PC-3 (cell line): Measurements from ENCODE around the gene MGST3. TPM values are rescaled to one million over a fixed set of nuclear protein-coding genes. Genes with fewer than 3 reads are reported as not detected.

Experiments used
- ATAC-seq: fragments of 200-7000 bp; cut with Tn5 transposase; 2 replicates; pipeline ENCODE4 v1.9.1; 2020; ENCODE audit warnings: mild to moderate bottlenecking, moderate library complexity
- BruUV-seq: library from RNA; stranded (reverse); fragments of 400-500 nt; replicated peaks from 2 replicates; lab custom pipeline; 2021; lab: Mats Ljungman, UMichigan
- CTCF ChIA-PET: fragments of 300-600 bp; sonication (Branson Sonifier 250); formaldehyde crosslinking; loops from one replicate; lab custom pipeline; 2022; ENCODE audit warnings: antibody characterized with exemption; lab: Charles Lee
- POLR2A ChIA-PET: fragments of 300-600 bp; sonication (Branson Sonifier 250); formaldehyde crosslinking; loops from one replicate; lab custom pipeline; 2022; ENCODE audit warnings: antibody characterized with exemption; ENCODE audit not compliant: unreplicated experiment; lab: Charles Lee
- DNase-seq: peaks from one replicate; pipeline ENCODE4 v3.0.0-alpha.2; 2015
- H2AFZ ChIP-seq: fragments of 300-600 bp; sonication (generic); 2 replicates; pipeline ENCODE4 v1.6.0; 2016; ENCODE audit warnings: antibody characterized with exemption, low read length
- H3F3A ChIP-seq: fragments of 300-600 bp; sonication (generic); one replicate; pipeline ENCODE4 v1.6.0; 2017; ENCODE audit warnings: antibody characterized with exemption, low read length, control low read depth, mild to moderate bottlenecking; ENCODE audit not compliant: unreplicated experiment
- H3K27ac ChIP-seq: fragments of 300-600 bp; sonication (generic); 2 replicates; pipeline ENCODE4 v1.5.1; 2016; ENCODE audit warnings: mild to moderate bottlenecking, low read length
- H3K27me3 ChIP-seq: fragments of 300-600 bp; sonication (generic); 2 replicates; pipeline ENCODE4 v1.6.1; 2016; ENCODE audit warnings: low read length, mixed read lengths
- H3K36me3 ChIP-seq: fragments of 300-600 bp; sonication (generic); 2 replicates; pipeline ENCODE4 v1.6.1; 2016; ENCODE audit warnings: low read depth, mixed run types, low read length, mixed read lengths
- H3K4me1 ChIP-seq: fragments of 300-600 bp; sonication (generic); 2 replicates; pipeline ENCODE4 v1.5.1; 2016; ENCODE audit warnings: low read length; ENCODE audit not compliant: insufficient read depth
- H3K4me2 ChIP-seq: fragments of 300-600 bp; sonication (generic); 2 replicates; pipeline ENCODE4 v1.6.0; 2016; ENCODE audit warnings: low read length
- H3K4me3 ChIP-seq: fragments of 300-600 bp; sonication (generic); 2 replicates; pipeline ENCODE4 v1.5.1; 2016; ENCODE audit warnings: mild to moderate bottlenecking, low read length, mixed read lengths
- H3K79me2 ChIP-seq: fragments of 300-600 bp; sonication (generic); 2 replicates; pipeline ENCODE4 v1.6.1; 2017; ENCODE audit warnings: low read length, mixed read lengths
- H3K9ac ChIP-seq: fragments of 300-600 bp; sonication (generic); 2 replicates; pipeline ENCODE4 v1.6.0; 2016; ENCODE audit warnings: mild to moderate bottlenecking, low read length
- H3K9me2 ChIP-seq: fragments of 300-600 bp; sonication (generic); replicated peaks from 2 replicates; pipeline ENCODE4 v1.6.1; 2016; ENCODE audit warnings: mixed run types, low read length, mixed read lengths
- H3K9me3 ChIP-seq: fragments of 300-600 bp; sonication (generic); 2 replicates; pipeline ENCODE4 v1.6.1; 2016; ENCODE audit warnings: low read length, mixed read lengths
- H4K20me1 ChIP-seq: fragments of 300-600 bp; sonication (generic); 2 replicates; pipeline ENCODE4 v1.6.1; 2016; ENCODE audit warnings: low read length, mixed read lengths
- EZH2 ChIP-seq: fragments of 300-600 bp; sonication (generic); IDR thresholded peaks from one replicate; pipeline ENCODE4 v1.6.1; 2017; ENCODE audit warnings: antibody characterized with exemption, mild to moderate bottlenecking, low read length; ENCODE audit not compliant: unreplicated experiment
- EZH2phosphoT487 ChIP-seq: fragments of 300-600 bp; sonication (generic); IDR thresholded peaks from 2 replicates; pipeline ENCODE4 v1.6.1; 2018; ENCODE audit warnings: mild to moderate bottlenecking, antibody characterized with exemption, low read length, borderline replicate concordance
- intact Hi-C: fragments of 100-400 bp; cut with micrococcal nuclease; formaldehyde crosslinking; loops from 2 replicates; pipeline ENCODE4 v1.9.0; 2023
- total RNA-seq: library from RNA; depleted of rRNA; stranded (reverse); fragments of >200 nt; gene quantifications from 2 replicates; pipeline ENCODE4 v1.2.3, GENCODE V29; 2014
- TF ChIP-seq, protein P1 (sequence below): fragments of 300-600 bp; sonication (generic); conservative IDR thresholded peaks from 2 replicates; pipeline ENCODE4 v1.5.1; 2017; ENCODE audit warnings: antibody characterized with exemption, low read depth, mild to moderate bottlenecking, low read length

Gene MGST3
- total RNA-seq, 1 experiment from 2014 or later: 168 TPM

DNA sequence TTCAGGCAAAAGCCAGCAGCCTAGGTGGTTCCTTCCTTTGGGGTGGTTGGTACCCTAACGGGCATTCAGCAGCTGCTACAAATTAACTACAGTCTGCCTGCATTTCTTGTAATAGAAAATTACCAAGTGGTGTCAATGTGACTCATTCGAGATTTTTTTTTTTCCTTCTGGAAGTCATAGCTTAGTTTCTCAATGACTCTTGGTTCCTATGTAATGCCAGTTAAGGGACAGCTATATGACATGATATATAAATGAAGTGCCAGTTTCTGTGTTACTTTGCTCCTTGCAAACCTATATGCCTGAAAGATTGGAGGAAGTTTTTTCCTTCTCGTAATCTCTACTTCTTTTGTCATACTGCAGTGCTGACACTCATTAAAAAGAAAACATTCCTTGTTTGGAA lies 2.6 kb downstream of the MGST3 start:
- Histone ChIP-seq H3K9ac (no peak overlapping the region), H3K4me1 (peaks cover 54% of the 10 kb centered on the region), H3K79me2 (peaks cover 53% of the 10 kb centered on the region), H3F3A (no peaks in the 10 kb centered on the region), H4K20me1 (0 out of 2 replicates have a peak, but pooled peaks cover 6% of the 10 kb centered on the region), H3K27ac (no peak overlapping the region), H3K9me2 (no peaks in the 10 kb centered on the region), H3K36me3 (peaks cover 3% of the 10 kb centered on the region; the same call in 1 of the 2 replicates), H3K27me3 (no peaks in the 10 kb centered on the region), H3K9me3 (no peaks in the 10 kb centered on the region), H3K4me3 (peak overlapping the region; percentile 4; the same call in 1 of the 2 replicates), H3K4me2 (peak overlapping the region; percentile 58), H2AFZ (no peak overlapping the region)
- ChIA-PET CTCF (interaction anchor here (0.6 kb wide), 1 partner anchor 1587 kb away, joined by 3 read pairs; no protein-coding TSS in a partner anchor), POLR2A (interaction anchor here (0.6 kb wide), 1 partner anchor 136 kb away, joined by 3 read pairs; no protein-coding TSS in a partner anchor)
- DNase-seq: peak; percentile 38
- no TSS peak for BruUV-seq
- TF ChIP-seq EZH2 (no peak), EZH2phosphoT487 (no peak)
- TF ChIP-seq, protein P1, sequence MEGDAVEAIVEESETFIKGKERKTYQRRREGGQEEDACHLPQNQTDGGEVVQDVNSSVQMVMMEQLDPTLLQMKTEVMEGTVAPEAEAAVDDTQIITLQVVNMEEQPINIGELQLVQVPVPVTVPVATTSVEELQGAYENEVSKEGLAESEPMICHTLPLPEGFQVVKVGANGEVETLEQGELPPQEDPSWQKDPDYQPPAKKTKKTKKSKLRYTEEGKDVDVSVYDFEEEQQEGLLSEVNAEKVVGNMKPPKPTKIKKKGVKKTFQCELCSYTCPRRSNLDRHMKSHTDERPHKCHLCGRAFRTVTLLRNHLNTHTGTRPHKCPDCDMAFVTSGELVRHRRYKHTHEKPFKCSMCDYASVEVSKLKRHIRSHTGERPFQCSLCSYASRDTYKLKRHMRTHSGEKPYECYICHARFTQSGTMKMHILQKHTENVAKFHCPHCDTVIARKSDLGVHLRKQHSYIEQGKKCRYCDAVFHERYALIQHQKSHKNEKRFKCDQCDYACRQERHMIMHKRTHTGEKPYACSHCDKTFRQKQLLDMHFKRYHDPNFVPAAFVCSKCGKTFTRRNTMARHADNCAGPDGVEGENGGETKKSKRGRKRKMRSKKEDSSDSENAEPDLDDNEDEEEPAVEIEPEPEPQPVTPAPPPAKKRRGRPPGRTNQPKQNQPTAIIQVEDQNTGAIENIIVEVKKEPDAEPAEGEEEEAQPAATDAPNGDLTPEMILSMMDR: no peak
- ATAC-seq: no peak
- intact Hi-C loops: loop anchor here (5.0 to 10.0 kb wide), 2 partner anchors 44 to 191 kb away; partner anchors contain the start of gene UCK2

DNA sequence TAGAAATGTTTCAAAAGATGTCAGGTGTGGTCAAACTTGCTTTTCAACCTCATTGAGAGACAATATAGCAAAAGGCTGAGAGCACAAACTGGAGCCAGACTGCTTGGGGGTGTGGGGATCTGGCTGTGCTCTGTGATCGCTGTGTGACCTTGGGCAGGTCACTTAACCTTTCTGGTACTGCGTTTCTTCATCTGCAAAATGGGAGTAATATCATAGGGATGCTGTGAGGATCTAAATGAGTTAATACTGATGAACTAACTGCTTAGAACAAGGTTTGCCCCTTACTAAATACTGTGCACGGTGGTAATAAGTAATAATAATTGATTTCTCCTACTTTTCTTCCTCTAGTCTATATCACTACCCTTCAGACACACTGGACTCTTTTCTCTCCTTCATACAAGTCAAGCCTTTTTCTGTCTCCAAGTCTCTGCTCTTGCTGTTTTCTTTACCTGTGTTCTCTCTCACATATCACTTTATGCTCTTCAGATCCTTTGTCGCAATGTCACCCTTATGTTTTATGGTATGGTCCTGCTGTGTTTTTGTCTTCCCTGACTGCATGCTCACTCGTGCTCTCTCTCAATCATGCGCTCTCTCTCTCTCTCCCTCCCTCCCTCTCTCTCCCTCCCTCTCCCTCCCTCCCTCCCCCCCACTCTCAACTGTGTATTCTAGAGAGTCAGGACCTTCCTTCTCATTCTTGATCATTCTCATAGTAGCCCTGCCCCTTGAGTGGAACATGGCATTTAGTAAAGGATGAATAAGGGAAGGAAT lies 3.3 kb downstream of the MGST3 start:
- H4K20me1 ChIP-seq: 0 out of 2 replicates have a peak, but pooled peaks cover 6% of the 10 kb centered on the region
- no peaks in the 10 kb centered on the region for H3K27me3 ChIP-seq
- no peak overlapping the region for H3K4me3 ChIP-seq
- BruUV-seq: no TSS peak
- intact Hi-C loops: loop anchor here (5.0 to 10.0 kb wide), 2 partner anchors 43 to 190 kb away; partner anchors contain the start of gene UCK2
- H3K9ac ChIP-seq: no peak overlapping the region
- peak overlapping the region; percentile 58 for H3K4me2 ChIP-seq
- DNase-seq (no peak), ATAC-seq (no peak)
- no peak overlapping the region for H3K27ac ChIP-seq
- TF ChIP-seq EZH2phosphoT487 (no peak), EZH2 (no peak)
- TF ChIP-seq, protein P1: no peak
- no peaks in the 10 kb centered on the region for H3K9me3 ChIP-seq
- no peaks in the 10 kb centered on the region for H3K9me2 ChIP-seq
- peaks cover 57% of the 10 kb centered on the region for H3K79me2 ChIP-seq
- H3F3A ChIP-seq: no peaks in the 10 kb centered on the region
- ChIA-PET CTCF (interaction anchor here (0.6 kb wide), 1 partner anchor 1586 kb away, joined by 3 read pairs; no protein-coding TSS in a partner anchor), POLR2A (interaction anchor here (0.6 kb wide), 1 partner anchor 135 kb away, joined by 3 read pairs; no protein-coding TSS in a partner anchor)
- peaks cover 54% of the 10 kb centered on the region for H3K4me1 ChIP-seq
- no peak overlapping the region for H2AFZ ChIP-seq
- H3K36me3 ChIP-seq: peaks cover 9% of the 10 kb centered on the region; the same call in 1 of the 2 replicates
